Activated CD4-positive, alpha-beta T cell treated with anti-CD3 and anti-CD28 coated beads, Interleukin-2, amount 50 U/mL, for 16 hours (primary cell): ENCODE results near the gene GPR176.
"Not testable (repeated sequence)": the region's sequence is repeated elsewhere in the genome, so short reads cannot be mapped to it uniquely, and the experiment has no call there.

ENCODE experiments used
- DNase-seq: peaks from one replicate; pipeline ENCODE4 v3.0.0-alpha.2; 2020

Gene GPR176

GRCh38 chr15:39854161-39854560 is 65.9 kb downstream of the GPR176 start:
- no peak for DNase-seq

DNA sequence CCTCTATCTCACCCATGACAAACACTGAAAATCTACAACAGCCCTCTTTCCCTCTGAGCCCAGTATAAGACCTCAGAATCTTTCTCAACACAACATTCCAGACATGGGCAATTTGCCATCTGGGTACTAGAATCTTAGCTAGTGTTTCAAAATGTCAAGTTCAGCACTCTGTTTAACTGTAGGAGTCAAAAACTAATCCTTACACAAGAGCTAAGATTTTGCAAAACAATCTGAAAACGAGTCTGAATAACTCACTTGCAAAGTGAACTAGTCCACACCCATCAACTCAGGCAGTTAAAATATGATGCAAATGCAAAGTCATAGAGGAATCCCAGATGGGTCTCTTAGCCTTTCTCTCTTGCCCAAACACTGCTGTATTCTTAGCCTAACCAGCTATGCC is 67.8 kb downstream of the GPR176 start:
- DNase-seq: no peak

- no peak for DNase-seq
These were observed 68.5 kb downstream of the GPR176 start for GRCh38 chr15:39851500-39852092.

DNA sequence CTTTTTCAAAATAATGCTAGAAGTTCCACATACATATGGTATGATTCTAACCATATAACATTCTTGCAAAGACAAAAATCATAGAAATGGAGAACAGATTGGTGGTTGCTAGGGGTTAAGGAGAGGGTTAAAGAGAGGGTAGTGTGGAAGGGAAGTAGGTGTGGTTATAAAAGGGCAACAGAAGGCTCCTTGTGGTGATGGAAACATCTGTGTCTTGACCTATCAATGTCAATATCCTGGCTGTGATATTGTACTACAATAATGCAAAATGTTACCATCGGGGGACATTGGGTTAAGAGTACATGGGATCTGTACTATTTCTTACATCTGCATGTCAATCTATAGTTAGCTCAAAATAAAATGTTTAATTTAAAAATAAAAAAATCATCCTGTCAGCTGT is 69.6 kb downstream of the GPR176 start:
- no peak for DNase-seq

GRCh38 chr15:39846108-39846507 is 74.0 kb downstream of the GPR176 start:
- DNase-seq: no peak

DNA sequence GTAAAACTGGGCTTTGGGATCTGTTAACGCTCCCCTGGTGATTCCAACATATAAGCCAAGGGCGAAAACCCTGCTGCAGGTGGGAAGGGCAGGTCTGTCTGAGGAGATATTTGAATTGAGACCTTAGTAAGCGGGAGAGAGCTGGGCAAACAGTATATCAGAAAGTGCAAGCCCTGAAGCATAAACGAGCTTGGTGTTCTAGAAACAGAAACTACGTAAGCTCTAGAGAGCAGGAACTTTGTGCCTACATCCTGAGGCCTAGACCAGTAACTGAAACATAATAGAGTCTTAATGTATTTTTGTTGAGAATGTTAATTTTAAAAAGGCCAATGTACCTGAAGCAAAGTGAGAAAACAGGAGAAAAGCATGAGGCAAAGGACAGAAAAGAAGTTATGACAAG is 74.5 kb downstream of the GPR176 start:
- no peak for DNase-seq

DNA sequence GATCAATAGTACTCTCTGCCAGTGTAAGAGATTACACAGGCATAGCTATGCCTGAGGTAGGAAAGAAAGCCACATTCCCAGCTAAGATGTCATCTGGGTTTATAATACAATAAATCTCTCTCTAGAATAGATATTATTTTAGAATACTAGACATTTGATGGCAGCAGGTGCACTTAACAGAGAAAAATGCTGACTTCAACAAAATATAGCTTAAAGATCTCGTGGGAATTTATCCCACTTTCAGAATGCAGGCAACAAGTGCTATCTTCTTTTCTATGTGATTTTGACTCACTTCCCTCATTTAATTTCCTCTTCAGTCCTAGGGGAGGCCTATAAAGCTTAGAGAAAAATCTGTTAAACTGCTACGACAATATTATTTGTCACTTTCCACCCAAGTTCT is 76.5 kb downstream of the GPR176 start:
- DNase-seq: no peak

DNA sequence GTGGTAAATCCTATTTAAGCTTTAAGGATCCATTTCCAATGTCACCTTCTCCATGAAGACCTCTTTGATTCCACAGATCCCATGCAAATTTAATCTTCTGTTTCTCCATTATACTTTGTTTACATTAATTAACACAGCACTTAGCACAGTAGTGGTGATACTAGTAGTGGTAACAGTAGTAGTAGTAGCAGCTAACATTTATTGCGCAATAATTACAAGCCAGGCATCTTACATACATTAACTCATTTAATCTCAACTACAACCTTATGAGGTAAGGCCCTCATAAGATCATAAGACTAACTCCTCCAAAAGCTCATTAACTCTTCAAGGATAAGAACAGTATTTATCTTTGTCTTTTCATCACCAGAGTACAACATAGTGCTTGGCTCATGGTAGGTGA is 82.6 kb downstream of the GPR176 start:
- no peak for DNase-seq

- no peak for DNase-seq
These were observed 84.5 kb downstream of the GPR176 start for GRCh38 chr15:39835550-39835949.

DNA sequence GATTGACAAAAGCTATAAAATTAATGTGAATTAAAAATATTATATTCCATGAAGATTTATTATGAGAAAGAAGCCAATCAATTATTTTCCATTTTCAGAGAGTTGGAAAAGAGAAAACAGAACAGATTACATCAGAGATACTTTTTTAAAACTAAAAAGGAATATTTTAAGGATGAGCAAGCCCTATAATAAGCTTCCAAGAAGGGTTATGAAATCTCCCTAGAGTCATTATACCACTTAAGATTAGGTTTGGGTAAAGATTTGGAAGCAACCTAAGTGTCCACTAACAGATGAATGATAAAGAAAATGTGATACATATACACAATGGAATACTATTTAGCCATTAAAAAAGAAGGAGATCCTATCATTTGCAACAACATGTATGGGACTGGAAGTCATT is 85.8 kb downstream of the GPR176 start:
- no peak for DNase-seq

GRCh38 chr15:39833515-39833981 is 86.5 kb downstream of the GPR176 start:
- DNase-seq: no peak

- no peak for DNase-seq
These were observed 89.9 kb downstream of the GPR176 start for GRCh38 chr15:39830166-39830565.

DNA sequence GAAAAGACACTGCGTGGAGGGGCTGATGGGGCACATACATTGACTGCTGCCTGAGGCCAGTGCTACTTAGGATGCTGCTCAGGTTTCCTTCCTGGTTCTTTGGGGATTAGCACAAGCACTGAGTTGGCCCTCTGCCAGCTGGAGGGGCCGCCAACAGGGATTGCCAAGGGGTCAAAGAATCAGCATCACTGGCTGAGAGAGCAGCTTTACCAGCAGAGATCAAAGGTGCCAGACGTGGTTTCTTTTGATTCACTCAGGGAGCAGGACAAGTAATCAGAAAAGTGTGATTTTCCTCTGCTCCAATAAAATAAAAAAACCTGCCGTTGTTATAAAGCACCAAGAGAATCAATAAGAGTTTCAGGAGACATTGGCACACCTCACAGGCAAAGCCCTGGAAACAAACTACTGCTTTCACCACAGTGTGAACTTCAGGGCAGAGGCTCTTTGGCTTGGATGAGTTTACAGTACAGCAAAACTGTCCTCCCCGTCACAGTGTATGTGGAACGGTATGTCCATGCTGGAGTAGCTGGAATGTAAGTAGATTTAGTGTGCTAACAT is 91.6 kb downstream of the GPR176 start:
- no peak for DNase-seq

DNA sequence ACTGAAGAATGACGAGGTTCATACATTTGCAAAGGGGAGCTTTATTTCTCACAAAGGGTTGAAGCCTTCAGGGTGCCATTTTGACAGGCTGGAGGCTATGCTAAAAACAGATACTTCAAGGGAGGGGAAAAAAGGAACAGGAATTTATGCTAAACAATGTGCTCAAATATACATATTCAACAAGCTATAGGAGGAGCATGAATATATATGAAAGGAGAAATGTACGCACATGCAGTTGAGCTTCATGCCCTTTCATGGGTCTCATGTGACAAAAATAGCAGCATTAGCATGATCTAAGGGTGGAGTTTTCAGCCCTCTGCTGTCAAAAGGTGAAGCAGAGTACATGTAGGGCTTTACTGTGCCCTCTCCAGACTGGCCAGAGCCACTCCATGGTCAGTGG is 93.1 kb downstream of the GPR176 start:
- no peak for DNase-seq

DNA sequence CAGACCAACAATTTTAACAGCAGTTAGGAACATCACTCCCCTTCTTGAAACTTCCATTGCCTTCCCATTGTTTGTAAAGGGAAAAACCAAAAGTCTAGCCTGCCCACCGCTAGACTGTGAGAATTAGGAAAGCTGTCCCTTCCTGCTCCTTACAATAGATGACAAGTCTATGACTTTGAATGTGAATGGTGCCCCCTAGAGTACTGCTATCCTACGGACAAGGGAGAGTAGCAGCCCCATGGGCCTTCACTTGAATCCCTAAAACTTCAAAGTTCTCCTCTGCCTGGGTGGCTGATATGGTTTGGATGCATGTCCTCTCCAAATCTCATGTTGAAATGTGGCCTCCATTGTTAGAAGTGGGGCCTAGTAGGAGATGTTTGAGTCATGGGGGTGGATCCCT is 96.4 kb downstream of the GPR176 start:
- no peak for DNase-seq

GRCh38 chr15:39820050-39820602 is 99.9 kb downstream of the GPR176 start:
- DNase-seq: no peak

GRCh38 chr15:39819533-39819932 is 100.5 kb downstream of the GPR176 start:
- DNase-seq: no peak

- no peak for DNase-seq
These were observed 102.2 kb downstream of the GPR176 start for GRCh38 chr15:39817892-39818291.

DNA sequence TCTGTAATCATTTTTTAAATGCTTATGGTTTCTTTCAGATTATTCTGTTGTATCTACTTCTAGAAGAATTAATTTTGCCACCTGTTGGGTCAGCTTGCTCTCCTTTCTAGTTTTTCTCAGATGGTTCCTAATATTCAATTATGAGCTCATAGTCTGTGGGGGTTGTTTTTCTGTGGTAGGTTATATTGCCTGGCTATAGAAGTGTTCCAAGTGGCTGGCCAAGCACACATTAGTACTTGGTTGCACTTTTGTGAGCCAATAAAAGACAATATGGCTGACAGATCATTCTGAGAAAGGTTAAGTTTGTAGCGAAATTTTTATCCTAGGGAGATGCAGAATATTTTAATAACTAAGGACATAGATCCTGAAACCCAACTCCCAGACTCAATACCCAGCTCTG is 105.6 kb downstream of the GPR176 start:
- no peak for DNase-seq

- DNase-seq: not testable (repeated sequence)
These were observed 107.4 kb downstream of the GPR176 start for GRCh38 chr15:39812651-39813050.

GRCh38 chr15:39808909-39809308 is 111.2 kb downstream of the GPR176 start:
- no peak for DNase-seq

- no peak for DNase-seq
These were observed 112.3 kb downstream of the GPR176 start for GRCh38 chr15:39807791-39808190.

DNA sequence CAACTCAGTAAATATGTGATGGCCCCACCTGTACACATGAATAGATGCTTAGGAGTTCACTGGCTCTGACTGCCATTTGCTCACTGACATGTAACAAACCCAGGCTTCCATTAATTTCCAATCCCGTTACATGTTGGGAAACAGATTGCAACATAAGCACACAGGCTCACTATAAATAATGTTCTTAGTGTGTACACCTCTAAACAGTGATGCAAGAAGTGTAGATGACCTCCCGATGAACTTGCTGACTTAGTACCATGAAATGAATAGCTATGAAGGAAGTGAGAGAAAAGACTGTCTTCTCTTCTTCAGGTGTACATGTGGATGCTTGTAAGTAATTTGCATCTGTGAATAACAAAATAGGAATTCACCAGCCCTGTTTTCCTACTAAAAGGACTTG is 116.0 kb downstream of the GPR176 start:
- no peak for DNase-seq

GRCh38 chr15:39803016-39803415 is 117.0 kb downstream of the GPR176 start:
- no peak for DNase-seq
